ENCODE results near the gene GSN. TPM values are rescaled to one million over a fixed set of nuclear protein-coding genes. Genes with fewer than 3 reads are reported as not detected.

The GSN gene
- total and polyA plus RNA-seq, 2 of the 13 experiments (the other 11 are each of a cell fraction or from before 2014, with no cell fraction given): 294 to 307 TPM

DNA sequence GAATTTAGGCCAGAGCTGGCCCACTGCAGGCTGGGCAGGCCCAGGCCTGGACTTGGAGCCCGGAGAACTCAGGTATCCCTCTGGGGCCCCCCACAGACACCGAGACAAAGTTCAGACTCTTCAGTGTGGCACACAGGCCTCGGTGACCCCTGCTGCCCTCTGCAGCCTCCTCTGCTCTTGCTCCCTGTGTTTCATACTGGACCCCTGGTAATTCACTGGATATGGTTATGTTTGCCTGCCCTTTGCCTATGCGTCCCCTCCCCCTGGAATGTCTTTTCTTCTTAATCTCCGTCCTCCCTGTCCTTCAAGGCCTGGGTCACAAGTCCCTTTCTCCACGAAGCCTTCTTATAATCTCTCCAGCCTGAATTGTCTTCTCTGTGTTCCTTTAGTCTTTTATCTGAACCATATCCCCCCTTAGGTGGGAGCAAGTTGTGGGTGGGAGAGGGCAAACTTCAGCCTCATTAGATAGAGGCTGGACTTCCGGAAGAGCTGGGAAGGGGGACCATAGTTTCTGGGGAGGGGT, 30.1 kb downstream of the GSN start (continued):
- TF ChIP-seq KDM5B (CRISPR knock-in tag; IDR thresholded peaks at IDR 0.05; ENCODE audit: borderline replicate concordance) (peak; percentile 65; the same call in 1 of the 2 replicates), ZNF670 (CRISPR knock-in tag; IDR thresholded peaks at IDR 0.05; ENCODE audit: borderline replicate concordance) (no peak; the same call in 1 of the 2 replicates), NFIB (CRISPR knock-in tag; IDR thresholded peaks at IDR 0.05; ENCODE audit: borderline replicate concordance) (no peak), SPEN (CRISPR knock-in tag; IDR thresholded peaks at IDR 0.05; ENCODE audit: low read depth) (peak; percentile 63; the same call in 1 of the 2 replicates), HNF4G (IDR thresholded peaks at IDR 0.05; ENCODE audit: borderline replicate concordance, low read depth, low read length) (peak; percentile 94), HNF4G (CRISPR knock-in tag; IDR thresholded peaks at IDR 0.05; ENCODE audit: borderline replicate concordance, low read depth) (peak; percentile 90; the same call in 1 of the 2 replicates), KLF13 (CRISPR knock-in tag; IDR thresholded peaks at IDR 0.05) (no peak), MED8 (CRISPR knock-in tag; IDR thresholded peaks at IDR 0.05; ENCODE audit: insufficient replicate concordance) (peak; percentile 40), TARDBP (CRISPR knock-in tag; IDR thresholded peaks at IDR 0.05) (peak; percentile 32; the same call in 1 of the 2 replicates), FOSL2 (CRISPR knock-in tag; IDR thresholded peaks at IDR 0.05) (peak; percentile 77), ZFP90 (CRISPR knock-in tag; IDR thresholded peaks at IDR 0.05; ENCODE audit: borderline replicate concordance) (no peak), SRF (IDR thresholded peaks at IDR 0.05; ENCODE audit: low read depth, low read length) (no peak)
- TF ChIP-seq, protein P1, sequence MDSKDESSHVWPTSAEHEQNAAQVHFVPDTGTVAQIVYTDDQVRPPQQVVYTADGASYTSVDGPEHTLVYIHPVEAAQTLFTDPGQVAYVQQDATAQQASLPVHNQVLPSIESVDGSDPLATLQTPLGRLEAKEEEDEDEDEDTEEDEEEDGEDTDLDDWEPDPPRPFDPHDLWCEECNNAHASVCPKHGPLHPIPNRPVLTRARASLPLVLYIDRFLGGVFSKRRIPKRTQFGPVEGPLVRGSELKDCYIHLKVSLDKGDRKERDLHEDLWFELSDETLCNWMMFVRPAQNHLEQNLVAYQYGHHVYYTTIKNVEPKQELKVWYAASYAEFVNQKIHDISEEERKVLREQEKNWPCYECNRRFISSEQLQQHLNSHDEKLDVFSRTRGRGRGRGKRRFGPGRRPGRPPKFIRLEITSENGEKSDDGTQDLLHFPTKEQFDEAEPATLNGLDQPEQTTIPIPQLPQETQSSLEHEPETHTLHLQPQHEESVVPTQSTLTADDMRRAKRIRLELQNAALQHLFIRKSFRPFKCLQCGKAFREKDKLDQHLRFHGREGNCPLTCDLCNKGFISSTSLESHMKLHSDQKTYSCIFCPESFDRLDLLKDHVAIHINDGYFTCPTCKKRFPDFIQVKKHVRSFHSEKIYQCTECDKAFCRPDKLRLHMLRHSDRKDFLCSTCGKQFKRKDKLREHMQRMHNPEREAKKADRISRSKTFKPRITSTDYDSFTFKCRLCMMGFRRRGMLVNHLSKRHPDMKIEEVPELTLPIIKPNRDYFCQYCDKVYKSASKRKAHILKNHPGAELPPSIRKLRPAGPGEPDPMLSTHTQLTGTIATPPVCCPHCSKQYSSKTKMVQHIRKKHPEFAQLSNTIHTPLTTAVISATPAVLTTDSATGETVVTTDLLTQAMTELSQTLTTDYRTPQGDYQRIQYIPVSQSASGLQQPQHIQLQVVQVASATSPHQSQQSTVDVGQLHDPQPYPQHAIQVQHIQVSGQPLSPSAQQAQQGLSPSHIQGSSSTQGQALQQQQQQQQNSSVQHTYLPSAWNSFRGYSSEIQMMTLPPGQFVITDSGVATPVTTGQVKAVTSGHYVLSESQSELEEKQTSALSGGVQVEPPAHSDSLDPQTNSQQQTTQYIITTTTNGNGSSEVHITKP (CRISPR knock-in tag; IDR thresholded peaks at IDR 0.05; ENCODE audit: low read depth): no peak
- TF ChIP-seq, protein P2, sequence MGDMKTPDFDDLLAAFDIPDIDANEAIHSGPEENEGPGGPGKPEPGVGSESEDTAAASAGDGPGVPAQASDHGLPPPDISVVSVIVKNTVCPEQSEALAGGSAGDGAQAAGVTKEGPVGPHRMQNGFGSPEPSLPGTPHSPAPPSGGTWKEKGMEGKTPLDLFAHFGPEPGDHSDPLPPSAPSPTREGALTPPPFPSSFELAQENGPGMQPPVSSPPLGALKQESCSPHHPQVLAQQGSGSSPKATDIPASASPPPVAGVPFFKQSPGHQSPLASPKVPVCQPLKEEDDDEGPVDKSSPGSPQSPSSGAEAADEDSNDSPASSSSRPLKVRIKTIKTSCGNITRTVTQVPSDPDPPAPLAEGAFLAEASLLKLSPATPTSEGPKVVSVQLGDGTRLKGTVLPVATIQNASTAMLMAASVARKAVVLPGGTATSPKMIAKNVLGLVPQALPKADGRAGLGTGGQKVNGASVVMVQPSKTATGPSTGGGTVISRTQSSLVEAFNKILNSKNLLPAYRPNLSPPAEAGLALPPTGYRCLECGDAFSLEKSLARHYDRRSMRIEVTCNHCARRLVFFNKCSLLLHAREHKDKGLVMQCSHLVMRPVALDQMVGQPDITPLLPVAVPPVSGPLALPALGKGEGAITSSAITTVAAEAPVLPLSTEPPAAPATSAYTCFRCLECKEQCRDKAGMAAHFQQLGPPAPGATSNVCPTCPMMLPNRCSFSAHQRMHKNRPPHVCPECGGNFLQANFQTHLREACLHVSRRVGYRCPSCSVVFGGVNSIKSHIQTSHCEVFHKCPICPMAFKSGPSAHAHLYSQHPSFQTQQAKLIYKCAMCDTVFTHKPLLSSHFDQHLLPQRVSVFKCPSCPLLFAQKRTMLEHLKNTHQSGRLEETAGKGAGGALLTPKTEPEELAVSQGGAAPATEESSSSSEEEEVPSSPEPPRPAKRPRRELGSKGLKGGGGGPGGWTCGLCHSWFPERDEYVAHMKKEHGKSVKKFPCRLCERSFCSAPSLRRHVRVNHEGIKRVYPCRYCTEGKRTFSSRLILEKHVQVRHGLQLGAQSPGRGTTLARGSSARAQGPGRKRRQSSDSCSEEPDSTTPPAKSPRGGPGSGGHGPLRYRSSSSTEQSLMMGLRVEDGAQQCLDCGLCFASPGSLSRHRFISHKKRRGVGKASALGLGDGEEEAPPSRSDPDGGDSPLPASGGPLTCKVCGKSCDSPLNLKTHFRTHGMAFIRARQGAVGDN (CRISPR knock-in tag; IDR thresholded peaks at IDR 0.05): peak; percentile 70
- TF ChIP-seq, protein P3, sequence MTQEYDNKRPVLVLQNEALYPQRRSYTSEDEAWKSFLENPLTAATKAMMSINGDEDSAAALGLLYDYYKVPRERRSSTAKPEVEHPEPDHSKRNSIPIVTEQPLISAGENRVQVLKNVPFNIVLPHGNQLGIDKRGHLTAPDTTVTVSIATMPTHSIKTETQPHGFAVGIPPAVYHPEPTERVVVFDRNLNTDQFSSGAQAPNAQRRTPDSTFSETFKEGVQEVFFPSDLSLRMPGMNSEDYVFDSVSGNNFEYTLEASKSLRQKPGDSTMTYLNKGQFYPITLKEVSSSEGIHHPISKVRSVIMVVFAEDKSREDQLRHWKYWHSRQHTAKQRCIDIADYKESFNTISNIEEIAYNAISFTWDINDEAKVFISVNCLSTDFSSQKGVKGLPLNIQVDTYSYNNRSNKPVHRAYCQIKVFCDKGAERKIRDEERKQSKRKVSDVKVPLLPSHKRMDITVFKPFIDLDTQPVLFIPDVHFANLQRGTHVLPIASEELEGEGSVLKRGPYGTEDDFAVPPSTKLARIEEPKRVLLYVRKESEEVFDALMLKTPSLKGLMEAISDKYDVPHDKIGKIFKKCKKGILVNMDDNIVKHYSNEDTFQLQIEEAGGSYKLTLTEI (CRISPR knock-in tag; conservative IDR thresholded peaks at IDR 0.05): no peak
- TF ChIP-seq, protein P4, sequence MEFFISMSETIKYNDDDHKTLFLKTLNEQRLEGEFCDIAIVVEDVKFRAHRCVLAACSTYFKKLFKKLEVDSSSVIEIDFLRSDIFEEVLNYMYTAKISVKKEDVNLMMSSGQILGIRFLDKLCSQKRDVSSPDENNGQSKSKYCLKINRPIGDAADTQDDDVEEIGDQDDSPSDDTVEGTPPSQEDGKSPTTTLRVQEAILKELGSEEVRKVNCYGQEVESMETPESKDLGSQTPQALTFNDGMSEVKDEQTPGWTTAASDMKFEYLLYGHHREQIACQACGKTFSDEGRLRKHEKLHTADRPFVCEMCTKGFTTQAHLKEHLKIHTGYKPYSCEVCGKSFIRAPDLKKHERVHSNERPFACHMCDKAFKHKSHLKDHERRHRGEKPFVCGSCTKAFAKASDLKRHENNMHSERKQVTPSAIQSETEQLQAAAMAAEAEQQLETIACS (CRISPR knock-in tag; IDR thresholded peaks at IDR 0.05): no peak

All from HepG2 (cell line).